Spleen (tissue), 11 donors: ENCODE data around the gene IL31RA. TPM values are rescaled to one million over a fixed set of nuclear protein-coding genes. Genes with fewer than 3 reads are reported as not detected.

ENCODE experiments used
- DNase-seq: peaks from one replicate; pipeline ENCODE4 v3.0.0-alpha.2; 2020
- H3K27ac ChIP-seq, 8 donors: fragments of 200-600 bp; sonication (generic) in 7 of 8; 1 replicate in 4 of 8; 2 replicates in 4 of 8; pipeline versions ENCODE4 v1.5.0 to v1.8.0; 2016 to 2021; ENCODE audit warnings: inconsistent platforms in 4 of 8, mild to moderate bottlenecking in 4 of 8, moderate library complexity in 1 of 8
- H3K27me3 ChIP-seq, 7 donors: fragments of 200-600 bp; sonication (generic) in 6 of 7; replicated peaks in 1 of 7; 1 replicate in 4 of 7; 2 replicates in 3 of 7; pipeline versions ENCODE4 v1.5.0 to v1.8.0; 2016 to 2021; ENCODE audit warnings: inconsistent platforms in 3 of 7, mild to moderate bottlenecking in 1 of 7
- H3K36me3 ChIP-seq, 6 donors: fragments of 200-600 bp; sonication (generic) in 5 of 6; 1 replicate in 4 of 6; 2 replicates in 2 of 6; pipeline versions ENCODE4 v1.5.0 to v1.8.0; 2016 to 2021; ENCODE audit warnings: inconsistent platforms in 2 of 6
- H3K4me1 ChIP-seq, 6 donors: fragments of 200-600 bp; sonication (generic) in 5 of 6; 1 replicate in 3 of 6; 2 replicates in 3 of 6; pipeline versions ENCODE4 v1.5.0 to v1.8.0; 2016 to 2021; ENCODE audit warnings: inconsistent platforms in 3 of 6
- H3K4me3 ChIP-seq, 8 donors: fragments of 200-600 bp; sonication (generic) in 7 of 8; 1 replicate in 4 of 8; 2 replicates in 4 of 8; pipeline versions ENCODE4 v1.5.0 to v1.8.0; 2016 to 2021; ENCODE audit warnings: inconsistent platforms in 4 of 8, mild to moderate bottlenecking in 4 of 8, moderate library complexity in 2 of 8
- H3K9me3 ChIP-seq, 8 donors: fragments of 200-600 bp; sonication (generic) in 7 of 8; 1 replicate in 4 of 8; 2 replicates in 4 of 8; pipeline versions ENCODE4 v1.5.0 to v1.8.0; 2016 to 2021; ENCODE audit warnings: inconsistent platforms in 4 of 8
- CTCF ChIP-seq, 11 experiments: fragments of 200-600 bp in 7 of 11; fragments of 450-650 bp in 4 of 11; sonication (generic) in 4 of 11; IDR thresholded peaks in 8 of 11; conservative IDR thresholded peaks in 3 of 11; 1 replicate in 7 of 11; 2 replicates in 4 of 11; pipeline versions ENCODE4 v1.4.0 to v1.8.0; 2016 to 2021; ENCODE audit warnings: antibody characterized with exemption in 11 of 11, inconsistent platforms in 4 of 11, mild to moderate bottlenecking in 1 of 11
- POLR2A ChIP-seq, 3 donors: fragments of 450-650 bp; IDR thresholded peaks; one replicate each; pipeline ENCODE4 v1.5.1; 2017; ENCODE audit warnings: antibody characterized with exemption in 3 of 3, mild to moderate bottlenecking in 1 of 3
- POLR2AphosphoS5 ChIP-seq, 3 donors: sonication (generic); formaldehyde crosslinking; IDR thresholded peaks; one replicate each; pipeline ENCODE4 v1.5.1; 2017; ENCODE audit warnings: antibody characterized with exemption in 3 of 3
- WGBS, 5 donors: extraction: QIAGEN DNeasy Blood & Tissue Kit in 3 of 5; methylation state at CpG; one replicate each; pipeline versions ENCODE4 v1.1.5 to v1.1.7; 2013 to 2018; 5-methylcytosine and 5-hydroxymethylcytosine counted together
- intact Hi-C: fragments of 100-400 bp; cut with DNase I; formaldehyde crosslinking; loops from one replicate; pipeline ENCODE4 v1.15.0; 2023; ENCODE audit warnings: low total_unique reads
- polyA plus RNA-seq, 3 donors: library from polyadenylated mRNA; stranded (reverse); fragments of 200-250 nt; gene quantifications; one replicate each; pipeline ENCODE4 v1.2.1, GENCODE V29; 2013
- total RNA-seq, 7 donors: library from RNA; depleted of rRNA in 3 of 7; stranded (reverse); fragments of >200 nt in 3 of 7; fragmentation: NEBNext Ultra II Directional in 4 of 7; extraction: Animal tissue kit (Norgen Biotek cat#: 25700) in 4 of 7; gene quantifications; one replicate each; pipeline versions ENCODE4 v1.1.0 to v1.2.1, GENCODE V29; 2016 to 2021
- donor health status: healthy with polysubstance abuse.
- donor health status: DM: no; HTN: no; CAD: no; lungs with moderate emphysema.
- donor health status: DM: no; HTN: no; CAD: no.
- donor health status: Bipolar disorder and iron deficiency.
- donor health status: healthy.
- donor health status: DM: no; HTN: no; CAD: no.
- donor health status: DM: yes; HTN: yes; CAD: no.

Gene IL31RA
- total and polyA plus RNA-seq, 10 donors, result 0.02 to 0.20 (median 0.03) TPM; not detected in 7

GRCh38 chr5:55865831-55866230, 14.7 kb downstream of the IL31RA start:
- no peaks in the 10 kb centered on the region for H3K27me3 ChIP-seq
- no peak overlapping the region for H3K27ac ChIP-seq
- H3K4me3 ChIP-seq, result no peak overlapping the region
- 73 to 97% (median 82%) methylated on average over 3 of the region's 3 CpGs for WGBS, 5 donors
- no peak for TF ChIP-seq CTCF (IDR thresholded peaks at IDR 0.05 in 8 of 11, conservative IDR thresholded peaks at IDR 0.05 in 3 of 11)
- TF ChIP-seq POLR2AphosphoS5 (IDR thresholded peaks at IDR 0.05), result no peak
- TF ChIP-seq POLR2A (IDR thresholded peaks at IDR 0.05), result no peak
- DNase-seq, result no peak
- H3K9me3 ChIP-seq, result peaks cover 0 to 4% (median 0%) of the 10 kb centered on the region in 8 donors
- no peaks in the 10 kb centered on the region for H3K36me3 ChIP-seq
- no peaks in the 10 kb centered on the region for H3K4me1 ChIP-seq
- intact Hi-C loops, result no loop called here

DNA sequence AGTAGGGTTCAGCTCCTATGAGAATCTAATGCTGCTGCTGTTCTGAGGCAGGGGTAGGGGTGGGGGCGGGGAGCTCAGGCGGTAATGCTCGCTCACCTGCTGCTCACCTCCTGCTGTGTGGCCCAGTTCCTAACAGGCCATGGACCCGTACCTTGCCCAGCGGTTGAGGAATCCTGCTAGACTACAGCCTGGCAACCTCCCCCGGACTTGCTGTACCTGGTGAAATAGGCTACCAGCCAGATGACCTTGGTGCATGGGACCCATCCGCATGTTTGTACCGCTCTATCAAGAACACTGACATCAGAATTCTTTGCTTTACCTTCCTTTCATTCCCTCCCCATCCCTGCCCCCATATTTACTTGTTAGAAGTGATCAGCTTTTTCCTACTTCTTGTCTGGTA, 15.3 kb downstream of the IL31RA start:
- Histone ChIP-seq H3K27ac (no peak overlapping the region), H3K27me3 (no peaks in the 10 kb centered on the region), H3K4me3 (no peak overlapping the region), H3K36me3 (no peaks in the 10 kb centered on the region), H3K9me3 (no peaks in the 10 kb centered on the region), H3K4me1 (no peaks in the 10 kb centered on the region)
- no peak for DNase-seq
- TF ChIP-seq POLR2AphosphoS5 (IDR thresholded peaks at IDR 0.05) (no peak), POLR2A (IDR thresholded peaks at IDR 0.05) (no peak), CTCF (IDR thresholded peaks at IDR 0.05 in 8 of 11, conservative IDR thresholded peaks at IDR 0.05 in 3 of 11) (no peak)
- WGBS, 5 donors, result 93 to 99% (median 97%) methylated on average over 5 to 8 of the region's 8 CpGs
- intact Hi-C loops, result no loop called here

- H3K36me3 ChIP-seq, result no peaks in the 10 kb centered on the region
- DNase-seq, result no peak
- no peaks in the 10 kb centered on the region for H3K9me3 ChIP-seq
- H3K4me1 ChIP-seq, result no peaks in the 10 kb centered on the region
- H3K4me3 ChIP-seq, result no peak overlapping the region
- intact Hi-C loops, result no loop called here
- WGBS, 5 donors, result 37 to 66% (median 62%) methylated on average over 3 to 5 of the region's 5 CpGs
- TF ChIP-seq CTCF (IDR thresholded peaks at IDR 0.05 in 8 of 11, conservative IDR thresholded peaks at IDR 0.05 in 3 of 11), result no peak
- no peak for TF ChIP-seq POLR2AphosphoS5 (IDR thresholded peaks at IDR 0.05)
- TF ChIP-seq POLR2A (IDR thresholded peaks at IDR 0.05), result no peak
- no peaks in the 10 kb centered on the region for H3K27me3 ChIP-seq
- no peak overlapping the region for H3K27ac ChIP-seq
These were observed 15.8 kb downstream of the IL31RA start for GRCh38 chr5:55866934-55867333.

DNA sequence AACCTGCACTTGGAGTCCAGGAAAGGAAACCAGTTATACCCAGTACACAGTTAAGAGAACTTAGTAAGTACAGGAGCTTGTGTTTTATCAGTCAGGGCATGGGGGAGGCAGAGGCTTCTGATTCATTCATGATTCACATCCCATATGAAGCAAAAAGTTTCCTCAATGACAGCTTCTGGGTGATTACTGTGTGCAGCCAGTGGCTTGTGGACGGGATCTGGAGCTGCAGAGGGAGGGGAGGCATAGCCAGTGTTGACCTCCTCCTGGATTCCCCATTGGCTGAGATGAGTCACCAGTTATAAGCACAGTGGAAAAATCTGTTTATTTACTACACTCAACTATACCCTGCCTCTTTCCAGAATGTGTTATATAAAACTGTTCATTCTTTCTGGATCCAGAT, 17.7 kb downstream of the IL31RA start:
- TF ChIP-seq POLR2A (IDR thresholded peaks at IDR 0.05), result no peak
- TF ChIP-seq CTCF (IDR thresholded peaks at IDR 0.05 in 8 of 11, conservative IDR thresholded peaks at IDR 0.05 in 3 of 11), result no peak
- Histone ChIP-seq H3K27ac (no peak overlapping the region), H3K4me1 (no peaks in the 10 kb centered on the region), H3K4me3 (no peak overlapping the region), H3K9me3 (no peaks in the 10 kb centered on the region), H3K27me3 (no peaks in the 10 kb centered on the region), H3K36me3 (no peaks in the 10 kb centered on the region)
- DNase-seq, result no peak
- WGBS, 5 donors, result 27 to 57% (median 53%) methylated on average over 1 of the region's 1 CpG
- intact Hi-C loops, result no loop called here
